Right lobe of liver (tissue), 6 donors: ENCODE results near the gene NOS1AP. TPM values are rescaled to one million over a fixed set of nuclear protein-coding genes. Genes with fewer than 3 reads are reported as not detected.
A peak's percentile ranks its signal among the peaks of the same experiment; 100 is the strongest.

Experiments
- ATAC-seq, 4 donors: fragments of 200-7000 bp; cut with Tn5 transposase; one replicate each; pipeline ENCODE4 v1.9.1; 2020; ENCODE audit warnings: mild to moderate bottlenecking in 4 of 4, moderate library complexity in 4 of 4
- DNase-seq, 3 donors: peaks; one replicate each; pipeline ENCODE4 v3.0.0-alpha.2; 2020
- H3K27ac ChIP-seq, 3 donors: fragments of 200-600 bp; one replicate each; pipeline ENCODE4 v1.8.0; 2022
- H3K27me3 ChIP-seq, 2 donors: fragments of 200-600 bp; one replicate each; pipeline ENCODE4 v1.8.0; 2022
- H3K36me3 ChIP-seq, 4 donors: fragments of 200-600 bp; sonication (generic) in 1 of 4; one replicate each; pipeline versions ENCODE4 v1.5.1 to v1.8.0; 2017 to 2022; ENCODE audit warnings: control low read depth in 1 of 4
- H3K4me1 ChIP-seq, 4 donors: fragments of 200-600 bp; sonication (generic) in 1 of 4; one replicate each; pipeline versions ENCODE4 v1.5.1 to v1.8.0; 2017 to 2022; ENCODE audit warnings: control low read depth in 1 of 4
- H3K4me3 ChIP-seq, 3 donors: fragments of 200-600 bp; one replicate each; pipeline ENCODE4 v1.8.0; 2022
- H3K9me3 ChIP-seq, 4 donors: fragments of 200-600 bp; sonication (generic) in 1 of 4; one replicate each; pipeline versions ENCODE4 v1.5.1 to v1.8.0; 2017 to 2022; ENCODE audit warnings: control low read depth in 1 of 4
- CTCF ChIP-seq, 4 donors: fragments of 200-600 bp in 3 of 4; fragments of 450-650 bp in 1 of 4; IDR thresholded peaks; one replicate each; pipeline versions ENCODE4 v1.5.1 to v1.8.0; 2016 to 2022; ENCODE audit warnings: antibody characterized with exemption in 4 of 4, mild to moderate bottlenecking in 2 of 4
- POLR2A ChIP-seq: fragments of 450-650 bp; IDR thresholded peaks from one replicate; pipeline ENCODE4 v1.6.1; 2017; ENCODE audit warnings: antibody characterized with exemption, mild to moderate bottlenecking
- WGBS: methylation state at CpG from one replicate; pipeline ENCODE4 v1.1.6; 2018; ENCODE audit warnings: low coverage, low lambda C conversion rate; ENCODE audit not compliant: insufficient coverage; ENCODE audit errors: missing lambda C conversion rate; 5-methylcytosine and 5-hydroxymethylcytosine counted together
- intact Hi-C, 2 donors: fragments of 100-400 bp; cut with DNase I; formaldehyde crosslinking; loops; one replicate each; pipeline versions ENCODE4 v1.11.2 to v1.14.1; 2022
- total RNA-seq, 6 experiments: library from RNA; depleted of rRNA in 2 of 6; stranded (reverse); fragments of >200 nt in 2 of 6; fragmentation: NEBNext Ultra II Directional in 3 of 6; extraction: Animal tissue kit (Norgen Biotek cat#: 25700) in 3 of 6; gene quantifications; one replicate each; pipeline versions ENCODE4 v1.1.0 to v1.2.4, GENCODE V29; 2016 to 2023
- donor health status: DM: no; HTN: yes; CAD: no.
- donor health status: DM: no; HTN: no; CAD: no.
- donor health status: DM: no; HTN: no; CAD: no.
- donor health status: DM: no; HTN: yes; CAD: no.
- donor health status: DM: no; HTN: yes; CAD: no.

NOS1AP gene
- total RNA-seq, 6 experiments from 2014 or later, result 4.7 to 24.8 (median 11.6) TPM

GRCh38 chr1:162144268-162144667 is 74.8 kb downstream of the NOS1AP start:
- no peaks in the 10 kb centered on the region for H3K27me3 ChIP-seq
- intact Hi-C loops, result no loop called here
- peak overlapping the region in 1 of 3 donors; percentile 25 for H3K27ac ChIP-seq
- 40% methylated on average over 3 of the region's 3 CpGs for WGBS
- no peak overlapping the region for H3K4me3 ChIP-seq
- TF ChIP-seq POLR2A (no peak), CTCF (IDR thresholded peaks at IDR 0.05) (no peak)
- H3K9me3 ChIP-seq, result no peaks in the 10 kb centered on the region
- no peak for DNase-seq
- H3K36me3 ChIP-seq, result no peaks in the 10 kb centered on the region
- no peak for ATAC-seq
- peaks cover 0 to 22% (median 5%) of the 10 kb centered on the region in 4 donors for H3K4me1 ChIP-seq

GRCh38 chr1:162144853-162145252 is 75.4 kb downstream of the NOS1AP start:
- no peak overlapping the region for H3K4me3 ChIP-seq
- ATAC-seq, result peak; percentile 65 to 83 (median 80)
- DNase-seq, result no peak
- intact Hi-C loops, result no loop called here
- H3K27ac ChIP-seq, result peak overlapping the region in 1 of 3 donors; percentile 25
- H3K27me3 ChIP-seq, result no peaks in the 10 kb centered on the region
- no peaks in the 10 kb centered on the region for H3K9me3 ChIP-seq
- no peaks in the 10 kb centered on the region for H3K36me3 ChIP-seq
- H3K4me1 ChIP-seq, result peaks cover 0 to 22% (median 5%) of the 10 kb centered on the region in 4 donors
- TF ChIP-seq CTCF (IDR thresholded peaks at IDR 0.05), result no peak
- no peak for TF ChIP-seq POLR2A
- 18% methylated on average over 6 of the region's 6 CpGs for WGBS

GRCh38 chr1:162145280-162145965 is 75.9 kb downstream of the NOS1AP start:
- no peaks in the 10 kb centered on the region for H3K27me3 ChIP-seq
- H3K27ac ChIP-seq, result no peak overlapping the region
- no peaks in the 10 kb centered on the region for H3K36me3 ChIP-seq
- no peak for DNase-seq
- no peak overlapping the region for H3K4me3 ChIP-seq
- no peaks in the 10 kb centered on the region for H3K9me3 ChIP-seq
- peaks cover 0 to 22% (median 5%) of the 10 kb centered on the region in 4 donors for H3K4me1 ChIP-seq
- WGBS, result 80% methylated on average over 5 of the region's 11 CpGs
- ATAC-seq, result peak in 3 of 4 donors; percentile 10 to 17 (median 11)
- intact Hi-C loops, result no loop called here
- no peak for TF ChIP-seq POLR2A
- TF ChIP-seq CTCF (IDR thresholded peaks at IDR 0.05), result no peak

GRCh38 chr1:162145966-162146696 is 76.6 kb downstream of the NOS1AP start:
- Histone ChIP-seq H3K27me3 (no peaks in the 10 kb centered on the region), H3K9me3 (no peaks in the 10 kb centered on the region), H3K4me1 (peaks cover 0 to 22% (median 3%) of the 10 kb centered on the region in 4 donors), H3K4me3 (no peak overlapping the region), H3K27ac (no peak overlapping the region), H3K36me3 (no peaks in the 10 kb centered on the region)
- no peak for ATAC-seq
- TF ChIP-seq CTCF (IDR thresholded peaks at IDR 0.05), result no peak
- TF ChIP-seq POLR2A, result no peak
- 40% methylated on average over 2 of the region's 5 CpGs for WGBS
- intact Hi-C loops, result no loop called here
- no peak for DNase-seq
